Thoracic aorta (tissue), 2 donors: ENCODE results near the gene SCOC. TPM values are rescaled to one million over a fixed set of nuclear protein-coding genes. Genes with fewer than 3 reads are reported as not detected.
"Not testable (repeated sequence)": the region's sequence is repeated elsewhere in the genome, so short reads cannot be mapped to it uniquely, and the experiment has no call there.

Experiments
- ATAC-seq: fragments of 150-250 bp; one replicate; pipeline ENCODE4 v1.8.0; 2017; ENCODE audit warnings: low read depth; ENCODE audit not compliant: insufficient number of reproducible peaks, low FRiP score
- DNase-seq: peaks from one replicate; pipeline ENCODE4 v3.0.0-alpha.2; 2020; ENCODE audit warnings: low spot score
- H3K27ac ChIP-seq, 2 donors: fragments of 200-600 bp; sonication (generic); 1 replicate in 1 of 2; 2 replicates in 1 of 2; pipeline ENCODE4 v1.5.1; 2016; ENCODE audit warnings: mild to moderate bottlenecking in 2 of 2, moderate library complexity in 2 of 2
- H3K27me3 ChIP-seq: fragments of 200-600 bp; sonication (generic); replicated peaks from 2 replicates; pipeline ENCODE4 v1.6.0; 2016; ENCODE audit warnings: mild to moderate bottlenecking; ENCODE audit not compliant: insufficient read depth
- H3K36me3 ChIP-seq: fragments of 200-600 bp; sonication (generic); one replicate; pipeline ENCODE4 v1.5.1; 2016
- H3K4me1 ChIP-seq, 2 donors: fragments of 200-600 bp; sonication (generic); 1 replicate in 1 of 2; 2 replicates in 1 of 2; pipeline versions ENCODE4 v1.5.1 to v1.6.0; 2016; ENCODE audit warnings: low read depth in 2 of 2, mild to moderate bottlenecking in 1 of 2; ENCODE audit not compliant: control insufficient read depth in 1 of 2
- H3K4me3 ChIP-seq: fragments of 200-600 bp; sonication (generic); 2 replicates; pipeline ENCODE4 v1.5.1; 2016; ENCODE audit warnings: mild to moderate bottlenecking
- H3K9me3 ChIP-seq: fragments of 200-600 bp; sonication (generic); 2 replicates; pipeline ENCODE4 v1.5.1; 2016
- total RNA-seq, 2 donors: library from RNA; depleted of rRNA; stranded (reverse); fragments of >200 nt; gene quantifications; one replicate each; pipeline versions ENCODE4 v1.1.0 to v1.2.3, GENCODE V29; 2016
- TF ChIP-seq, protein P1 (sequence below): fragments of 200-600 bp; sonication (generic); IDR thresholded peaks from one replicate; pipeline ENCODE4 v1.5.1; 2019; ENCODE audit warnings: antibody characterized with exemption

Gene SCOC
- total RNA-seq, 2 donors from 2014 or later, result 32.0 to 34.4 TPM

DNA sequence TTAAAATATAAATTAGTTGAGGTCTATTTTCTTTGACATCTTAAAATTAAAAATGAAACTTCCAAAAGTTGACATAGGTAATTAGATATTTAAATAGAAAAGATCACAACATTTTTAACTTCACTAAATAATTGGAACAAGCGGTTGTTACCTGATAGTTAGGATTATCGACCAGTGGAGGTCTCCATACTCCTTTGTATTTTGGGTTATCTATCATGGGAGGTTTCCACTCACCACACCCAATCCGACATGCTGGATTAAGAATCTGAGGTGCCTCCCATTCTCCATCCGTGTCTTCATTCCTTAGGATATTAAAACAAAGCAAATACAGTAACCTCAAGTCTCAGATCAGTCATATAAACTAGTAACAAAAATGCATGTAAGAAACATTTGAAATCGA, 22.2 kb downstream of the SCOC start:
- DNase-seq, result no peak
- Histone ChIP-seq H3K9me3 (no peaks in the 10 kb centered on the region), H3K4me1 (no peaks in the 10 kb centered on the region), H3K27me3 (no peaks in the 10 kb centered on the region), H3K27ac (no peak overlapping the region), H3K36me3 (no peaks in the 10 kb centered on the region), H3K4me3 (no peak overlapping the region)
- no peak for ATAC-seq
- TF ChIP-seq, protein P1, sequence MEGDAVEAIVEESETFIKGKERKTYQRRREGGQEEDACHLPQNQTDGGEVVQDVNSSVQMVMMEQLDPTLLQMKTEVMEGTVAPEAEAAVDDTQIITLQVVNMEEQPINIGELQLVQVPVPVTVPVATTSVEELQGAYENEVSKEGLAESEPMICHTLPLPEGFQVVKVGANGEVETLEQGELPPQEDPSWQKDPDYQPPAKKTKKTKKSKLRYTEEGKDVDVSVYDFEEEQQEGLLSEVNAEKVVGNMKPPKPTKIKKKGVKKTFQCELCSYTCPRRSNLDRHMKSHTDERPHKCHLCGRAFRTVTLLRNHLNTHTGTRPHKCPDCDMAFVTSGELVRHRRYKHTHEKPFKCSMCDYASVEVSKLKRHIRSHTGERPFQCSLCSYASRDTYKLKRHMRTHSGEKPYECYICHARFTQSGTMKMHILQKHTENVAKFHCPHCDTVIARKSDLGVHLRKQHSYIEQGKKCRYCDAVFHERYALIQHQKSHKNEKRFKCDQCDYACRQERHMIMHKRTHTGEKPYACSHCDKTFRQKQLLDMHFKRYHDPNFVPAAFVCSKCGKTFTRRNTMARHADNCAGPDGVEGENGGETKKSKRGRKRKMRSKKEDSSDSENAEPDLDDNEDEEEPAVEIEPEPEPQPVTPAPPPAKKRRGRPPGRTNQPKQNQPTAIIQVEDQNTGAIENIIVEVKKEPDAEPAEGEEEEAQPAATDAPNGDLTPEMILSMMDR, result no peak

DNA sequence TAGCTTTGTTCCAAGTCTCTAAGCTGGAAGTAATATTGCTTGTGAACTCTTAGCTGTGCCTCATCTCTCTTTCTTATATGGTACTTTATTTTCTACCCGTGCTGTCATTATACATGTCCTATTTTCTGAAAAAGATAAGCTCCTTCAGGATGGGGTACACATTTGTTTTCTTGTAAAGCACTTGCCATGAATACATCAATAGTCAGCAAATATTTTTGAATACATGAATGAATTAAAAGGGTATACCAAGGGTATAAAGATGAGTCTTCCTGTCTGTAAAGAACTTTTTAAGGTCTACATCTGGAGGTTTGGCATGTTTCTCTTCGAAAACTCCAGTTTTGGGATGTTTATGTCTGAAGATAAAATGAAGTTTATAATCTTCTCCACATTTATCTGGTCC, 26.7 kb downstream of the SCOC start:
- Histone ChIP-seq H3K4me3 (no peak overlapping the region), H3K4me1 (no peaks in the 10 kb centered on the region), H3K9me3 (no peaks in the 10 kb centered on the region), H3K27me3 (no peaks in the 10 kb centered on the region), H3K27ac (no peak overlapping the region), H3K36me3 (no peaks in the 10 kb centered on the region)
- no peak for DNase-seq
- ATAC-seq, result no peak
- TF ChIP-seq, protein P1, result no peak

DNA sequence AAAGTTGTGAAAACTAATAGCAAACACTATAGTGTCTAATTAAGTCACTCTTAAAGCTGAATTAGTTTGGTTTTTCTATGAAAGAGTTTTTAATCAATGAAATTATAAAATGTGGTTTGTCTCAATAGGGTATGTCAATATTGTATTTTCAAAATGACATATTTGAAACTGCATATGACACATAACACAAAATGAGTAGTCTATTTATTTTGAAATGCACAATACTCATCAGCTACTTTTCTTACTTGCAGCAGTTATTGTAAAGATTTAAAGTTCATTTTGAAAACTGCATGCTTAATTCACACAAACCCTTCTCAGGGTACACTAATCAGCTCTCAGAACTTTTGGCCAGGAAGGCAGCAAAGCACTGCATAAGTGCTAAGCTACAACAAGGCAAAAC, 32.8 kb downstream of the SCOC start:
- H3K27me3 ChIP-seq, result no peaks in the 10 kb centered on the region
- no peak for ATAC-seq
- no peak for DNase-seq
- H3K27ac ChIP-seq, result no peak overlapping the region
- no peaks in the 10 kb centered on the region for H3K4me1 ChIP-seq
- no peaks in the 10 kb centered on the region for H3K9me3 ChIP-seq
- H3K4me3 ChIP-seq, result no peak overlapping the region
- TF ChIP-seq, protein P1, result no peak
- no peaks in the 10 kb centered on the region for H3K36me3 ChIP-seq

DNA sequence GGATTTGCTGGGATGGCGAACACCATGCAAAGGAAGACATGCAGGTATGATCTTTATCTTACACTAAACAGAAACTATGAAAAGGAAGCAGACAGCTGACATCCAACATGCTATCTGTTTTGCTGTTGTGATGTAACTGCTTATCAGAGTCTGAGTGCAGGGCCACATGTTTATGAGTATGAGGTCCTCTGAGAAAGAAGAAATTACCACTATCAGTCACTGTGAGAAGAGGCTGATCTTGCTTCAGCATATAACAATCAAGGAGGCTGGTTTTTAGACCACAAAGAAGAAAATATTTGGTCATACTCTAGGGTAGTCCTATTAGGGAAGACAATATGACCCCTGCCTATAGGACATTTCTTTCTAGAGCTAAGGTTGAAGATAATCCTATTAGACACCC, 35.5 kb downstream of the SCOC start:
- DNase-seq (no peak), ATAC-seq (no peak)
- no peak overlapping the region for H3K27ac ChIP-seq
- TF ChIP-seq, protein P1, result no peak
- no peaks in the 10 kb centered on the region for H3K9me3 ChIP-seq
- no peak overlapping the region for H3K4me3 ChIP-seq
- no peaks in the 10 kb centered on the region for H3K4me1 ChIP-seq
- no peaks in the 10 kb centered on the region for H3K27me3 ChIP-seq
- no peaks in the 10 kb centered on the region for H3K36me3 ChIP-seq

DNA sequence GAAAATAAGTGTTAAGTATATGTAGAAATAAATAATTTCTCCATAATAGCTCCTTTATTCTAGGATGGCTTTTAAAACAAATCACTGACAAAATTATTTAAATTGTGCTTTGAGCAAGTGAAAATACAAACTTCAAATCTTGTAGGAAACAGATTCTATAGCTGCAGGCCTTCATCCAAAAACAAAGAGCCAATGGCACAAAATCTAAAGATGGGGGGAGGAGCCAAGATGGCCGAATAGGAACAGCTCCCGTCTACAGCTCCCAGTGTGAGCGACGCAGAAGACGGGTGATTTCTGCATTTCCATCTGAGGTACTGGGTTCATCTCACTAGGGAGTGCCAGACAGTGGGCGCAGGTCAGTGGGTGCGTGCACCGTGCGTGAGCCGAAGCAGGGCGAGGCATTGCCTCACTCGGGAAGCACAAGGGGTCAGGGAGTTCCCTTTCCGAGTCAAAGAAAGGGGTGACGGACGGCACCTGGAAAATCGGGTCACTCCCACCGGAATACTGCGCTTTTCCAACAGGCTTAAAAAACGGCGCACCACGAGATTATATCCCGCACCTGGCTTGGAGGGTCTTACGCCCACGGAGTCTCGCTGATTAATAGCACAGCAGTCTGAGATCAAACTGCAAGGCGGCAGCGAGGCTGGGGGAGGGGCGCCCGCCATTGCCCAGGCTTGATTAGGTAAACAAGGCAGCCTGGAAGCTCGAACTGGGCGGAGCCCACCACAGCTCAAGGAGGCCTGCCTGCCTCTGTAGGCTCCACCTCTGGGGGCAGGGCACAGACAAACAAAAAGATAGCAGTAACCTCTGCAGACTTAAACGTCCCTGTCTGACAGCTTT, 39.9 kb downstream of the SCOC start:
- not testable (repeated sequence) for H3K27me3 ChIP-seq, H3K4me1 ChIP-seq, H3K9me3 ChIP-seq, DNase-seq, H3K36me3 ChIP-seq, H3K27ac ChIP-seq, H3K4me3 ChIP-seq, ATAC-seq

DNA sequence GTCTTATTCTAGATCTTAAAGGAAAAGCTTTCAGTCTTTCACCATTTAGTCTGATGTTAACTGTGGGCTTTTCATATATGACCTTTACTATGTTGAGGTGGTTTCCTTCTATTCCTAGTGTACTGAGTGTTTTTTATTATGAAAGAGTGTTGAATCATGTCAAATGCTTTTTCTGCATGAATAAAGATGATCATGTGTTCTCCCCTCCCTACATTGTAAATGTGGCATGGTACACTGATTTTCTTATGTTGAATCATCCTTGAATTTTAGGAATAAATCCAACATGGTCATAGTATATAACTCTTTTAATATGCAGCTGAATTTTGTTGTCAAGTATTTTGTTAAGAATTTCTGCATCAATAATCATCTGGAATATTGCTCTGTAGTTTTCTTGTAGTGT, 49.7 kb downstream of the SCOC start:
- no peak for ATAC-seq
- Histone ChIP-seq H3K9me3 (no peaks in the 10 kb centered on the region), H3K27ac (no peak overlapping the region), H3K4me1 (peaks cover 6 to 8% of the 10 kb centered on the region in 2 donors), H3K4me3 (no peak overlapping the region), H3K36me3 (no peaks in the 10 kb centered on the region), H3K27me3 (no peaks in the 10 kb centered on the region)
- no peak for DNase-seq
- TF ChIP-seq, protein P1, result no peak
